Motor neuron (in vitro differentiated cells): Measurements from ENCODE around the gene C1QL1. TPM values are rescaled to one million over a fixed set of nuclear protein-coding genes. Genes with fewer than 3 reads are reported as not detected.

Experiments
- ATAC-seq, 8 experiments: fragments of 200-7000 bp; cut with Tn5 transposase; replicated peaks in 6 of 8; 2 replicates each; pipeline ENCODE4 v1.8.0; 2021; ENCODE audit warnings: mild to moderate bottlenecking in 8 of 8, moderate library complexity in 8 of 8
- H3K27ac ChIP-seq, 2 donors: fragments of 250-450 bp; sonication (Bioruptor Pico); 2 replicates each; pipeline ENCODE4 v1.9.0; 2021; ENCODE audit warnings: antibody characterized with exemption in 2 of 2, mild to moderate bottlenecking in 2 of 2, moderate library complexity in 1 of 2
- H3K4me1 ChIP-seq, 2 donors: fragments of 250-450 bp; sonication (Bioruptor Pico); replicated peaks in 1 of 2; 2 replicates each; pipeline ENCODE4 v1.6.1; 2021; ENCODE audit warnings: antibody characterized with exemption in 2 of 2, mild to moderate bottlenecking in 2 of 2, moderate library complexity in 1 of 2
- H3K4me3 ChIP-seq, 5 donors: fragments of 250-450 bp; sonication (Bioruptor Pico); 2 replicates each; pipeline ENCODE4 v1.9.0; 2021; ENCODE audit warnings: antibody characterized with exemption in 5 of 5, mild to moderate bottlenecking in 5 of 5, moderate library complexity in 4 of 5
- WGBS, 10 experiments: fragments of 450-650 bp; shearing (Covaris generic); methylation state at CpG; one replicate each; pipeline ENCODE4 v1.0.0; 2022; 5-methylcytosine and 5-hydroxymethylcytosine counted together
- in situ Hi-C, 9 experiments: fragments of 400-800 bp; cut with MboI; loops; one replicate each; pipeline ENCODE4 v1.15.0; 2021; ENCODE audit warnings: low sequenced_read_pairs in 9 of 9, low pct_unique_long_range_greater_than_20kb in 2 of 9; ENCODE audit not compliant: unreplicated experiment in 9 of 9
- total RNA-seq, 8 experiments: library from RNA; unstranded; fragments of 300-600 nt; gene quantifications; 2 replicates each; pipeline versions ENCODE4 v1.2.3 to v1.2.4, GENCODE V29; 2022

The C1QL1 gene
- total RNA-seq, 8 experiments from 2014 or later: 0.35 to 116 (median 3.3) TPM; not detected in 2

GRCh38 chr17:44982113-44982702 is 14.1 kb upstream of the C1QL1 start:
- no peak for ATAC-seq
- WGBS, 10 experiments: 46 to 100% (median 90%) methylated on average over 1 to 3 of the region's 3 CpGs; no CpG with 5 or more reads in 2 of the 10 experiments
- peaks cover 56 to 61% of the 10 kb centered on the region in 2 donors for H3K4me1 ChIP-seq
- in situ Hi-C loops: no loop called here
- H3K27ac ChIP-seq: no peak overlapping the region
- H3K4me3 ChIP-seq: no peak overlapping the region

- Histone ChIP-seq H3K27ac (peak overlapping the region in 1 of 2 donors; percentile 2), H3K4me1 (peaks cover 58 to 61% of the 10 kb centered on the region in 2 donors), H3K4me3 (no peak overlapping the region)
- peak in 3 of 8 experiments; percentile 12 to 33 (median 26) for ATAC-seq
- in situ Hi-C loops: no loop called here
- WGBS, 10 experiments: 17 to 67% (median 54%) methylated on average over 1 to 9 of the region's 12 CpGs; no CpG with 5 or more reads in 1 of the 10 experiments
Observed at GRCh38 chr17:44981221-44981968, 13.3 kb upstream of the C1QL1 start.

DNA sequence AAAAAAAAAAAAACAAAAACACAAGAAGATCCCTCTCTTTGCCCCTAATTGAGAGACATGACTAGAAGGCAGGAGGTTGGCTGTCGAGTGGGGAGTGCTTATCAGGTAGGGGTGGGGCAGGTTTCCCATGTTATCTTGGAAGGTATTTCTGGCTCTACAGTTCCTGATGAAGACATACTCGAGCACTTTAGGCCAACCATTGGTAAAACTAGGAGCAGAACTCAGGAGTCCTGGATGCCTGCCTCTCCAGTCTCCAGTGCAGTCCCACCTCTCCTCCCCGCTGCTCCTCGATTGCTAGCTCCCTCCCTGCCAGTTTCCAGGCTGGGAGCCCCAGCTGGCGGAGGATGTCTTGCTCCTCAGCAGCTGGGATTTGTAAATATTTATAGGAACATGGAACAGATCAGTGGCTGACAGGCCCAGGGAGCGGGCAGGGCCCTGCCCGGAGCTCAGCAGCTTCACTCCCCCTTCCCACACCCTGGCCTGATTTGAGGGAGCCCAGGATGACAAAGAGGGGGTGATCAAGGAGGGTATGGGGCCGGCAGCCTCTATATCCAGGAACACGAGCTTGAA is 11.4 kb upstream of the C1QL1 start:
- H3K4me1 ChIP-seq: peaks cover 64 to 65% of the 10 kb centered on the region in 2 donors
- no peak overlapping the region for H3K4me3 ChIP-seq
- in situ Hi-C loops: no loop called here
- peak overlapping the region; percentile 47 to 53 for H3K27ac ChIP-seq
- 25 to 67% (median 65%) methylated on average over 1 to 6 of the region's 9 CpGs; no CpG with 5 or more reads in 7 of the 10 experiments for WGBS, 10 experiments
- peak in 7 of 8 experiments; percentile 33 to 62 (median 57) for ATAC-seq

DNA sequence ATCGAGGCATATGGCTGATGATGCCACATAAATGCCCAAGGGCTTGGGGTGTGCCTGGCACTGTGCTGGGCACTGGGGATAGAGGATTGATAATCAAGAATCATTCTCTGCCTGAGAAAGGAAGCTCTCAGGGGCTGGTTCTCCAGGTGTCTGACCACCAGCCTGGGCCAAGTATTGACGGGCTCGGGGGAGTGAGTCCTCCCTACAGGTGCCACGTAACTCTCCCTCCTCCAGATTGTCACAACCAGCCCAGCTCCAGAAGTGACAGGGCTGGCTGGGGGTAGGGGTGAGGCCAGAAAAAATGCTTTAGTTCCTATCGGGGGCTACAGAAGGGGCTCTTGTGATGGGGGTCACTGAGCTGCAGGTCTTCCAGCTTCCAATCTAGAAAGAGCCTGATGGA is 10.7 kb upstream of the C1QL1 start:
- in situ Hi-C loops: no loop called here
- 25 to 100% (median 78%) methylated on average over 1 to 4 of the region's 5 CpGs; no CpG with 5 or more reads in 4 of the 10 experiments for WGBS, 10 experiments
- Histone ChIP-seq H3K27ac (no peak overlapping the region), H3K4me1 (peaks cover 64 to 65% of the 10 kb centered on the region in 2 donors), H3K4me3 (no peak overlapping the region)
- no peak for ATAC-seq

DNA sequence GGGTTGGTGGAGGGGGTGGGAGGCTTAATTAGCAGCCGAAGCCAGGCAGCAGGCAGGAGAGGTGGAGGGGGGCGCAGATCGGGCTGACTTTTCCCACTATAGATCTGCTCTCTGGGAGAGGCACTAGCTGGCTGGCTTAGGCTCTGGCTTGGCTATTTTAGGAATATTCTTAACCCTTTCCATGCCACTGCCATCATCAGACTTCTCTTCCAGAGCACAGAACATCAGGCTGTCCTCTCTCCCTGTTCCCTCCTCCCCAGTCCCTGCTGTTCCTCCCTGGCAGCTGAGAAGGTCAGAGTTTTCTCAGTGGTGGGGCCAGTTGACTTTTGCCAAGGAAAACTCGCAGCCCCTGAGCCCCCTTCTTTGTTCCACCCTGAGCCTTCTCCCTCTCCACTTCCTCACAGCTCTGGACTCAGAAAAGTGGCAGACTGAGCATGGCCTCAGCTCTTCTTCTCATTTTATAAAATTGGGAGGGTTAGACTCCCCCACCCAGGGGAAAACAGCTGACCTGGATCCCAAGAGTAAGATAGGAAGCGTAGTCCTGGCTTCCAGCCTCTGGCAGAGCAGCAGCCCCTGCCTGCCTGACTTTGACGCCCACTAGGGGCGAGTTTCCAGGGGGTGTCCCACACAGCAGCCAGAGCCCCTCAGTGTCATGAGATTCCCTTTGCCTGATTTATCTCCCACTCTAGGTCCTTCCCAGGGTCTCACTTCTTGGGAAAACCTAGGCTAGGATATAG is 9.9 kb upstream of the C1QL1 start:
- ATAC-seq: no peak
- in situ Hi-C loops: no loop called here
- 0 to 87% (median 40%) methylated on average over 1 to 4 of the region's 7 CpGs; no CpG with 5 or more reads in 3 of the 10 experiments for WGBS, 10 experiments
- H3K4me1 ChIP-seq: peaks cover 64 to 65% of the 10 kb centered on the region in 2 donors
- no peak overlapping the region for H3K4me3 ChIP-seq
- H3K27ac ChIP-seq: peak overlapping the region in 1 of 2 donors; percentile 16

DNA sequence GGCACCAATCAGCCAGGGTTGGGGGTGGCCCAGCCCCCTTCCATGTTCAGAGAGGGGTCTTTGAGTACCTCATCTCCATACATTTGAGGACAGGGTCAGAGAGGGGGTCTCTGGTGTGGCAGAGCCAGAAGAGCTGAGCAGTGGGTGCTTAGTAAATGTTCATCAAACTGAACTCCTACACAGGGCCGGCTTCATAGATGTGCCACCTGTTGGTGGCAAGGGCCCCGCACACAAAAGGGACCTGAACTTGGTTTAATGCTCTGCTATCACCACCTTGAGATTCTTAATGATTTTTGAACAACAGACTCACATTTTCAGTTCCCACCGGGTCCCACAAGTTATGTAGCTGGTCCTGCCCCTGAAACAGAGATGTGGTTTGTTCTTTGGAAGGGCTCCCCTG is 9.0 kb upstream of the C1QL1 start:
- 67 to 86% (median 69%) methylated on average over 1 to 3 of the region's 3 CpGs; no CpG with 5 or more reads in 5 of the 10 experiments for WGBS, 10 experiments
- Histone ChIP-seq H3K4me3 (no peak overlapping the region), H3K27ac (no peak overlapping the region), H3K4me1 (peaks cover 62 to 64% of the 10 kb centered on the region in 2 donors)
- ATAC-seq: no peak
- in situ Hi-C loops: no loop called here

GRCh38 chr17:44976206-44976605 is 8.1 kb upstream of the C1QL1 start:
- Histone ChIP-seq H3K27ac (peak overlapping the region; percentile 44 to 60), H3K4me3 (no peak overlapping the region), H3K4me1 (peaks cover 53 to 55% of the 10 kb centered on the region in 2 donors)
- 8 to 22% (median 20%) methylated on average over 1 to 4 of the region's 13 CpGs; no CpG with 5 or more reads in 7 of the 10 experiments for WGBS, 10 experiments
- in situ Hi-C loops: no loop called here
- ATAC-seq: peak in 5 of 8 experiments; percentile 50 to 74 (median 68)

- WGBS, 10 experiments: 56 to 100% (median 80%) methylated on average over 1 to 3 of the region's 6 CpGs
- in situ Hi-C loops: no loop called here
- Histone ChIP-seq H3K4me3 (no peak overlapping the region), H3K27ac (no peak overlapping the region), H3K4me1 (peaks cover 32 to 34% of the 10 kb centered on the region in 2 donors)
- no peak for ATAC-seq
Observed at GRCh38 chr17:44972953-44973352, 4.8 kb upstream of the C1QL1 start.

GRCh38 chr17:44971776-44972483 is 3.8 kb upstream of the C1QL1 start:
- in situ Hi-C loops: no loop called here
- Histone ChIP-seq H3K4me1 (peaks cover 30 to 32% of the 10 kb centered on the region in 2 donors), H3K27ac (no peak overlapping the region), H3K4me3 (no peak overlapping the region)
- ATAC-seq: no peak
- WGBS, 10 experiments: 32 to 83% (median 61%) methylated on average over 1 to 5 of the region's 8 CpGs; no CpG with 5 or more reads in 2 of the 10 experiments

DNA sequence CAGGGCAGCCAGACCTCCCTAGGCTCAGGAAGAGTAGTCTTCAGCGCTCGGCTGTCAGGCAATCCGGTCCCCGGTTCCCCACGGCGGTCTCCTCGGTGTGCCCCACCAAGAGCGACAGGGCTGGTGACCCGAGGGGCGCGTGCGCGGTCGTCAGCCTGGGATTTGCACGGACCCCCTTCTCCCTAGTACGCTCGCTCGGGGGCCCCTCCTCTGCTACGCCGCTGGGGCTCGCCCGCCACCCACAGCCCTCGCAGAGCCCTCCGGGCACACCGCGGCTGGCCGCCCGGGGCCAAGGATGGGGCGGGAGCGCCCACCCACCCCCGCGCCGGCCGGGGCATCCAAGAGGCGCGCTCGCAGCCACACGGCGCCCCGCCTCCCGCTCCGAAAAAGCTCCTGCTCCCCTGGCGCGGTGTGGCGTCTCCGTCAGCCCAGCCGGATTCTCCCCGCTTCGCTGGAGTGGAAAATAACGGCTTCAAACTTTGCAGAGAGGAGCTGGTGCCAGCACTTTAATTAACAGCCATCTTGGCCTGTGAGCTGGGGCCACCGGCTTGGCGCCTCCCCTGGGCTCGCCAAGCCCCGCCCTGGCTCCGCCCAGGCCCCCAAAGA is 2.1 kb upstream of the C1QL1 start:
- peaks cover 27 to 30% of the 10 kb centered on the region in 2 donors for H3K4me1 ChIP-seq
- ATAC-seq: peak in 6 of 8 experiments; percentile 3 to 17 (median 10)
- H3K4me3 ChIP-seq: peak overlapping the region; percentile 15 to 27 (median 24)
- 0% methylated on average over 1 to 5 of the region's 55 CpGs; no CpG with 5 or more reads in 8 of the 10 experiments for WGBS, 10 experiments
- H3K27ac ChIP-seq: no peak overlapping the region
- in situ Hi-C loops: no loop called here

DNA sequence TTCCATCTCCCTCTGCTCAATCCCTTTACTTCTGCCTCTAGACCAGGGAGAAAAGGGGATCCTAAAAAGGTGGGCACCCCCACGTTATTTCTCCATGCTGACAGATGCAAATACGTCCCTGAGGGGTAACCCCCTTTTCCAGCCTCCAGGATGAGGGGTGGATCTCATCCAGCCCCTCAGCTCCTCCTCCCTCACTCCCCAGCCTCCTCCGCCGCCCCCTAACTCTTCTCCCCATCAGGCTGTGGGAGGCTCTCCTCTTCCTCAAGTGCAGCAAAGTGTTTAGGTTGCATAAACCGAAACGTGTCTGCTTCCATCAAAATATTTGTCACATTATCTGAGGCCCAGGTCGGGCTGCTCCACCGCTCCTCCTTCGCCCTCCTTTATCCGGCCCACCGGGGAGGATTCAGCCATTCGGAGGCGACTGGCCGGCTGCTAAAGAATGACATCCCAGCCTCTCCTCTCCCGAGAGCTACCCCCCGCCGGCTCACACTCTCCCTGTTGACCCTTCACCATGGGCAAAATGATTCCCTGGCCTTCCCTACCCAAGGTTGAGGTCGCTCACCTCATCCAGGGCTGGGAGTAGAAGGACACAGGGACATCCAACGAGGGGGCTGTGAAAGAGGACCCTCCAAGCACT is 1.2 kb upstream of the C1QL1 start:
- H3K4me1 ChIP-seq: peaks cover 27 to 30% of the 10 kb centered on the region in 2 donors
- WGBS, 10 experiments: 10 to 100% (median 33%) methylated on average over 1 to 8 of the region's 19 CpGs; no CpG with 5 or more reads in 4 of the 10 experiments
- H3K4me3 ChIP-seq: peak overlapping the region in 2 of 5 donors; percentile 36 to 37
- in situ Hi-C loops: no loop called here
- H3K27ac ChIP-seq: no peak overlapping the region
- ATAC-seq: no peak
